ENCODE results near the gene DOCK1.

- TF ChIP-seq POLR2A (IDR thresholded peaks at IDR 0.05), result peak in 2 of 3 donors; percentile 38 to 45
- no peak for TF ChIP-seq CTCF (IDR thresholded peaks at IDR 0.05)
Observed at GRCh38 chr10:127012769-127013152, 107.5 kb downstream of the DOCK1 start.
